Measurements from ENCODE around the gene CELA1.
"Not testable (repeated sequence)": the region's sequence is repeated elsewhere in the genome, so short reads cannot be mapped to it uniquely, and the experiment has no call there.

Gene CELA1

DNA sequence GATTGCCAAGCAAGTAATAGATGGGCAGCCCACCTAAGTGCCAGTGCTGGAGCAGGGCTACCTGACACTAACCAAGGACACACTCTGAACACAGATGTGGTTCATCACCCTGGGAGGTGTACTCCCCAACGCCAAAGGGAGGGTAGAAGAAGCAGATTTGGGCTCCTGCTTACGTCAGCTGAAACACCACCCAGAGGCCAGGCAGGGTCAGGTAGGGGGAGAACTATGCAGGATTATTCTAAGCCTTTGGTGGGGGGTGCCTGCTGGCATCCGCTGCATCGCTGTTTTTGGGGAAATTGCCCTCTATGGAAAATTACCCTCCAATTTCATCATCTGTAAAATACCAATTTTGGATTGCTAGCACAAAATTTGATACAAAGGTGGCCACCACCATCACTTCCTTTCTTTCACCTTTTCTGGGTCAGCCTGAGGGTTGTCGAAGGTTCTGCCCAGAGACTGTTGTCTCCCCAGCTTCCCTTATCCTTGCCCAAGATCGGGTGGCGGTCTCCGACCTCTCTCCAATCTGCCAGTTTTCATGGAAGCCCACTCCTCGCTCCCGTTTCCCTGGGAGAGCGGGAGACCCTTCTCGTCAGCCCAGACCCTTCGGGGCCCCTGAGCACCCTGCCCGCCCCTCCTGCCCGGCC, 23.0 kb downstream of the CELA1 start:
- peaks cover 43% of the 10 kb centered on the region for H3K36me3 Mint-ChIP-seq (ENCODE audit: low read depth)

DNA sequence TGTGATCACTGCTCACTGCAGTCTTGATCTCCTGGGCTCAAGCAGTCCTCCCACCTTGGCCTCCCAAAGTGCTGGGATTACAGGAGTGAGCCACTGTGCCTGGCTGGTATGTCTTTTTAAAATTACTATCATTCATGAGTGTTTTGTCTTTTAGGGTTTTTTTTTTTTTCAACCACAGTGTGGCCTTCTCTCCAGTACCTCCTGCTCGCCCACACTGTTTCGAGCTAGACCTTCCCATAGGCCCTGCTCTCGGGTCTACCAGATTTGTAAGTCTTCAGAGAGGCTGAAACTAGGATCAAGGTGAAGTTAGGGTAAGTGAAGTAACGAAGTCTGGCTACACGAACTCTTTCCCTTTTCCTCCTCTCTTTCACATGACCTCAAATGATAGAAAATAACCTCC, 24.0 kb downstream of the CELA1 start:
- Mint-ChIP-seq H3K4me1 (ENCODE audit: low read depth) (peaks cover 85% of the 10 kb centered on the region), H3K9me3 (no peaks in the 10 kb centered on the region), H3K4me3 (peak overlapping the region; percentile 83), H3K27ac (peak overlapping the region; percentile 93), H3K36me3 (ENCODE audit: low read depth) (peaks cover 53% of the 10 kb centered on the region), H3K27me3 (no peaks in the 10 kb centered on the region)
- intact Hi-C loops (cut with micrococcal nuclease): no loop called here

More for the DNA sequence above, 23.0 kb downstream of the CELA1 start:
- H3K4me1 Mint-ChIP-seq (ENCODE audit: low read depth): peaks cover 88% of the 10 kb centered on the region
- no peaks in the 10 kb centered on the region for H3K9me3 Mint-ChIP-seq
- intact Hi-C loops (cut with micrococcal nuclease): no loop called here
- H3K27ac Mint-ChIP-seq: peak overlapping the region; percentile 93
- no peaks in the 10 kb centered on the region for H3K27me3 Mint-ChIP-seq
- peak overlapping the region; percentile 83 for H3K4me3 Mint-ChIP-seq

DNA sequence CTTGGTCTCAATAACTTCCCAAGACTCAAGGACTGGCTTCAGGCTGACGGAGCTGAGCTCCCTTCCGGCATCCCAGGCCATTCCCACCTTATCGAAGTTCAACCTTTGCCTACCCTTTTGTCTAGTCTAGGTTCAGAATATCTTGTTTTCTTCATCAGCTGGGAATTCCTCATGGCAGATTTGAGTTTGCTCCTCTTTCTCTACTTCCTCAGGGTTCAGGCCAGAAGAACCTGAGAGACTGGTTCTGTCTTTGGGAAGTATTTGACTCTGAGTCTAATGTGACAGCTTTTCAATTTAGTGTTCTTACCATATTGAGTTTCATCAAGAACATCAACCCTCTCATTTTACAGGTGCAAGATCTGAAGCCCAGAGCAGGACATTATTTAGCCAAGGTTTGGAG, 24.6 kb downstream of the CELA1 start:
- H3K36me3 Mint-ChIP-seq (ENCODE audit: low read depth): peaks cover 59% of the 10 kb centered on the region

DNA sequence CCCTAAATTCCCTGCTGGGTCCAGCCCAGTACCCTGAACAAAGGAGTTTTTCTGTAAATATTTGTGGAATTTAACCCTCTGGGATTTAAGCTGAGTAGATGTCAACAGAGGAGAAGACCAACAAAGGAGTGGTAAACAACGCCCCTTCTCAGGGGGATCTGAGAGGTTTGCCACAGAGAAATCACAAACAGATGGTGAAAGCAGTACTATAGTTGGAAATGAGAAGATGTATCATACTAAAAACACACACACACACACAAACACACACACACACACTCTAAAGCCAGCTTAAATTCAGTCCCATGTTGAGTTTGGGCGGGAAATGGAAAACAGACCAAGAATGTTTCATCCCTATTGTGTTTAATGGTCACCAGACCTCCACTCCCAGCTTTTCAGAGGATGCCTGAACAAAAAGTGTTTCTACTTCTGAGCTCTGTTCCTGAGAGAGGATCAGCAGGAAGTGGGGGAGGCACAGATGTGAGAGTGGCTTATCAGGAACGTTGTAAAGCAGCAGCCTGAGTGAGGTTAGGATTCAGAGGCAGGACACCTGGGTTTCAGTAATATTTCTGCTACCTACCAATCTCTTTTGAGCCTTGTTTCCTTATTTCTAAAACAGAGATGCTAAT, 25.7 kb downstream of the CELA1 start:
- Mint-ChIP-seq H3K27ac (peak overlapping the region; percentile 64), H3K9me3 (no peaks in the 10 kb centered on the region), H3K4me3 (peak overlapping the region; percentile 23), H3K36me3 (ENCODE audit: low read depth) (peaks cover 69% of the 10 kb centered on the region), H3K27me3 (no peaks in the 10 kb centered on the region), H3K4me1 (ENCODE audit: low read depth) (peaks cover 81% of the 10 kb centered on the region)
- intact Hi-C loops (cut with micrococcal nuclease): no loop called here

More for the DNA sequence above, 24.6 kb downstream of the CELA1 start:
- Mint-ChIP-seq H3K9me3 (no peaks in the 10 kb centered on the region), H3K27ac (peak overlapping the region; percentile 93), H3K4me1 (ENCODE audit: low read depth) (peaks cover 81% of the 10 kb centered on the region), H3K4me3 (peak overlapping the region; percentile 60), H3K27me3 (no peaks in the 10 kb centered on the region)
- intact Hi-C loops (cut with micrococcal nuclease): no loop called here

DNA sequence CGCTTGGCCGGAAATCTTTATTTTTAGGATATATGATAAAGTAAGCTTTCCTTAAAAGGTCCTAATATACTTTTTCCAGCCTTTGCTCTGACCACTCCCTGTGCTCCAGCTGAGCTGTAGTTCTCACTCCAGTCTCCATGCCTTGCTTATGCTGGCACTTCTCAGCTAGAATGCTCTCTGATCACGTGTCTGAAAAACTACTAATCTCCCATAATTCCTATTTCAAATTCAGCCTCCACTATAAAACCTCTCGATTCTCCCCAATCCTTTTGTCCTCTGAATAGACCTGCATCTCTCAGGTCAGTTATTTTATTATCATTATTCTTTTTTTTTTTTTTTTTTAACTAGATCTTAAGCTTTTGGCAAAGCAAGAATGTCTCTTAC, 26.2 kb downstream of the CELA1 start:
- Mint-ChIP-seq H3K27me3 (no peaks in the 10 kb centered on the region), H3K27ac (peak overlapping the region; percentile 64), H3K9me3 (no peaks in the 10 kb centered on the region), H3K36me3 (ENCODE audit: low read depth) (peaks cover 74% of the 10 kb centered on the region), H3K4me3 (no peak overlapping the region), H3K4me1 (ENCODE audit: low read depth) (peaks cover 77% of the 10 kb centered on the region)
- intact Hi-C loops (cut with micrococcal nuclease): no loop called here

DNA sequence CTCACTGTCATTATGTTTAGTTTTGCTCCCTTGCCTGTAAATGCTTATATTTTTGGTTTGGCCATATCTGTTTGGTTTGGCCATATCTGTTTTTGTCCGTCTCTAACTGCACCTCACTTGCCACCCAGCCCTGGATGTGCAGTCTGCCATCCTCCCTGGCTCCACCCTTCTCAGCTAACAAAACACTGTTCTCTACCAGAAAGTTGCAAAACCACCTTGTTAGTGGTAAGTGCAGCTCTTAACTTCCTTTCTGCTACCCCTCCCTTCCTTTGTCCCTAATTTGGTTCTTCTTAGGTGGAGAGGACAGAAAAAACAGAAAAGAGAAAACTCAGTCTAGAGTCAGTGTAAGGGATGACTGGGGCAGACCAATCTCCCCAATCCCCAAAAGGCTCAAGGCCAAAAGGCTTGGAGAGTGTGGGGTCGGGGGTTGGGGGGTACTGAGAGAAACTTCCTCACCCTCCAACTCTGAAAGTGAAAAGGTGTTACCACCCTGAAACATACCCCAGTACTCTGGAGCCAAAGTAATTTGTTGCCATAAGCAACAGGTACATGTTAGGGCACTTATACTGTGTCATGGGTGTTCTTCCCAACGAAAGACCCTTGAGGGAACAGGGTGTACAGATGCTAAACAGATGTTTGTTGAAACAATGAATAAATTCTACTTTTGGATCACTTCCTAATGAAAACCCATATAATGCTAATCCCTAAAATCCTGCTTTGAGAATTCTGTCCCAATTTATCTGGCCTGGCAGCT, 27.5 kb downstream of the CELA1 start:
- H3K27me3 Mint-ChIP-seq: no peaks in the 10 kb centered on the region
- H3K9me3 Mint-ChIP-seq: no peaks in the 10 kb centered on the region
- H3K27ac Mint-ChIP-seq: peak overlapping the region; percentile 10
- no peak overlapping the region for H3K4me3 Mint-ChIP-seq
- peaks cover 64% of the 10 kb centered on the region for H3K4me1 Mint-ChIP-seq (ENCODE audit: low read depth)
- intact Hi-C loops (cut with micrococcal nuclease): no loop called here
- peaks cover 87% of the 10 kb centered on the region for H3K36me3 Mint-ChIP-seq (ENCODE audit: low read depth)

DNA sequence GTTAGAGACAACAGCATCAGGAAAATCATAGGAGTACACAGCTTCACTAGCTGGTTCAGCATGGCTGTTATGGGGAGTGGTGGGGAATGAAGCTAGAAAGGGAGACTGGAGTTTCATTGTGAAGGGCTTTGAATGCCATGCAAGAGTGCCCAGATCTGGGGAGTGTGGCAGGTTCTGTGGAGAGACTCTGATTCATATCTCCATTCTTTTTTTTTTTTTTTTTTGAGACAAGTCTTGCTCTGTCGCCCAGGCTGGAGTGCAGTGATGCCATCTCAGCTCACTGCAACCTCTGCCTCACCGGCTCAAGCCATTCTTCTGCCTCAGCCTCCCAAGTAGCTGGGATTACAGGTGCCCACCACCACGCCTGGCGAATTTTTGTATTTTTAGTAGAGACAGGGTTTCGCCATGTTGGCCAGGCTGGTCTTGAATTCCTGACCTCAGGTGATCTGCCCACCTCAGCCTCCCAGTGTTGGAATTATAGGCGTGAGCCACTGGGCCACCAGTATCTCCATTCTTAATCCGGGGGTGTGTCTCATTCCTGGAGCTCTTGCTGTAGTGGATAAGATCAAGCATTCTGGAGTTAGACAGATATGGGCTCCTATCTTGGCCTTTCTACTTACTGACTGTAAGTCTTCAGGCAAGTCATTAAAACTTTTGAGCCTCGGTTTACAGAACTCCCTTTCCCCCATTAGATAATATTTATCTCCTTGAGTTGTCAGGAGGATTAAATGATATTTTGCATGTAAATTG, 28.2 kb downstream of the CELA1 start:
- peaks cover 88% of the 10 kb centered on the region for H3K36me3 Mint-ChIP-seq (ENCODE audit: low read depth)
- H3K4me1 Mint-ChIP-seq (ENCODE audit: low read depth): peaks cover 57% of the 10 kb centered on the region
- H3K27ac Mint-ChIP-seq: peak overlapping the region; percentile 10
- intact Hi-C loops (cut with micrococcal nuclease); H3K27me3 Mint-ChIP-seq; H3K9me3 Mint-ChIP-seq; H3K4me3 Mint-ChIP-seq: not testable (repeated sequence)

DNA sequence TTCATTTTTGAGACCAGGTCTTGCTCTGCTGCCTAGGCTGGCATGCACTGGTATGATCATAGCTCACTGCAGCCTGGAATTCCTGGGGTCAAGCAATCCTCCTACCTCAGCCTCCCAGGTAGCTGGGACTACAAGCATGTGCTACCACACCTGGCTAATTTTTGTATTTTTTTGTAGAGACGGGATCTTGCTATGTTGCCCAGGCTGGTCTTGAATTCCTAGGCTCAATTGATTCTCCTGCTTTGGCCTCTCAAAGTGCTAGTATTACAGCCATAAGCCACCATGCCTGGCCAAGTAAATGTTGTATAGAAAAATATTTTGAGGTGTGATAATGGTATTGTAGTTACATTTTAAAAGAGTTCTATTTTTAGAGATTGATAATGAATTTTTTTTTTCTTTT, 35.1 kb downstream of the CELA1 start:
- no peak overlapping the region for H3K27ac Mint-ChIP-seq

DNA sequence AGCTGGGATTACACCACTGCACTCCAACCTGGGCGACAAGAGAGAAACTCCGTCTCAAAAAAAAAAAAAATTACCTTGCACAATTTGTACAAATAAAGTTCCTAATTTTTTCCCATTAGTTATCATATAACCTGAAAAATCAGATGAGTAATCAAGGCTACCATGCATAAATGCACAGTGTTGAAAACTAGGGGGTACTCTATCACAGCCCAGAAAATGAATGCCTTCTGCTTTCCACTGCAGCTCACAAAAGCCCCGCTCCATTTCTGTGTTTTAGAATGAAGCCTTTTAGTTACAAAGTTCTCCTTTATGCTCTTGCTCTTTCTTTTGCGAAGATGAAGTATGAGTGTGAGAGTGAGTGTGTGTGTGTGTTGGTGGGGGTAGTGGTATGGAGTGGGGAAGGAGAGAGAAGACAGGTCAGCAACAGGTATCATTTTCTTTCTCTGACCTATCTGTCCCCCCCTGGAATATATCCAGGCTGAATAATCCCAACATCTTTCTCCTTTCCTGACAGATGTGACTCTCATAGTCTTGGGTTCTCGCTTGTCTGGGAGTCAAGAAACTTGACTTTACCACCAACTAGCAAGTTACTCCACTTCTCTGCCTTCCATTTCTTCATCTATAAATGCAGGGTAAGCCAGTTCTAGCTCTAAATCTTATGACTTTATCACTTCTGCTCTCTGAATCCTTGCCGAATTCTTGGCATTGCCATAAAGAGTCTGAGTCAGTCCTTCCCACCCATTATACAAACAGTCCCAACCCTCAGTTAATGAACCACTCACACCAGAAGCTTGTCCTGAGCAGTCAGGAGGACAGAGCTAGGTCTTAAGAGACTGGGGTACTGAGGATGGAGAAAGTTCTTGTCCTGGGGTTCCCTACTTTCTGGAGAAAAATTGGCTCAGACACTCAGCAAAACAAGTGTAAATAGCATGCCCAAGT, 38.6 kb downstream of the CELA1 start:
- peaks cover 29% of the 10 kb centered on the region for H3K4me1 Mint-ChIP-seq (ENCODE audit: low read depth)
- H3K9me3 Mint-ChIP-seq: no peaks in the 10 kb centered on the region
- no peak overlapping the region for H3K4me3 Mint-ChIP-seq
- H3K36me3 Mint-ChIP-seq (ENCODE audit: low read depth): peaks cover 88% of the 10 kb centered on the region
- peak overlapping the region; percentile 69 for H3K27ac Mint-ChIP-seq
- no peaks in the 10 kb centered on the region for H3K27me3 Mint-ChIP-seq
- intact Hi-C loops (cut with micrococcal nuclease): loop anchor here (5.0 kb wide), 1 partner anchor 34 kb away; no protein-coding TSS in a partner anchor

More for the DNA sequence above, 35.1 kb downstream of the CELA1 start:
- peaks cover 30% of the 10 kb centered on the region for H3K4me1 Mint-ChIP-seq (ENCODE audit: low read depth)
- intact Hi-C loops (cut with micrococcal nuclease): no loop called here
- H3K9me3 Mint-ChIP-seq: no peaks in the 10 kb centered on the region
- H3K4me3 Mint-ChIP-seq: no peak overlapping the region
- peaks cover 96% of the 10 kb centered on the region for H3K36me3 Mint-ChIP-seq (ENCODE audit: low read depth)
- H3K27me3 Mint-ChIP-seq: no peaks in the 10 kb centered on the region

DNA sequence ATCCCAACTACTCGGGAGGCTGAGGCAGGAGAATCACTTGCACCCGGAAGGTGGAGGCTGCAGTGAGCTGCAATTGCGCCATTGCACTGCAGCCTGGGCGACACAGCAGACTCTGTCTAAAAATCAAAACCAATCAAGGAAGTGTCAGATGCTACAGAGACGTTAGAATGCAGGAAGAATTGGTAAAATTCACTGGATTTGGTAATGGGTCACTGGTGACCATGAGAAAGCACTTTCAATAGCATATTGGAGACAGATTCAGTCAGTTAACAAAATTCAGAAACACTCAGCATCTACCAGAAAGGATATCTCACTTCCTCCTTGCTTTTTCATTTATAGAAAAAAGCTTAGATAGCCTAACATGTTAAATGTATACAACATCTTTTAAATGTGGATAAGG, 40.0 kb downstream of the CELA1 start:
- Mint-ChIP-seq H3K9me3 (no peaks in the 10 kb centered on the region), H3K4me1 (ENCODE audit: low read depth) (peaks cover 29% of the 10 kb centered on the region), H3K27me3 (no peaks in the 10 kb centered on the region), H3K27ac (peak overlapping the region; percentile 73), H3K4me3 (no peak overlapping the region), H3K36me3 (ENCODE audit: low read depth) (peaks cover 88% of the 10 kb centered on the region)
- intact Hi-C loops (cut with micrococcal nuclease): loop anchor here (5.0 kb wide), 1 partner anchor 36 kb away; no protein-coding TSS in a partner anchor

DNA sequence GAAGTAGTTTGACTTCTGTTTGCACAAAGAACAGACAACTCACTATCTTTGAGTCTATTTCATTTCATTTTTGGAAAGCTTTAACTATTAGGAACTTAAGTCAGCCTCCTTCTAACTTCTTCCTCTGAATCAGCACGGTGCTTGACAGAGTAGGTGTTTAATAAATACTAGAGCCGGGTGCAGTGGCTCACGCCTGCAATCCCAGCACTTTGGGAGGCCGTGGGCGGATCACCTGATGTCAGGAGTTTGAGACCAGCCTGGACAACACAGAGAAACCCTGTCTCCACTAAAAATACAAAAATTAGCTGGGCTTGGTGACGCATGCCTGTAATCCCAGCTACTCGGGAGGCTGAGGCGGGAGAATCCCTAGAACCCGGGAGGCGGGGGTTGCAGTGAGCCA, 45.7 kb downstream of the CELA1 start:
- H3K4me1 Mint-ChIP-seq (ENCODE audit: low read depth); H3K27ac Mint-ChIP-seq; H3K9me3 Mint-ChIP-seq; intact Hi-C loops (cut with micrococcal nuclease); H3K27me3 Mint-ChIP-seq; H3K4me3 Mint-ChIP-seq: not testable (repeated sequence)
- peaks cover 92% of the 10 kb centered on the region for H3K36me3 Mint-ChIP-seq (ENCODE audit: low read depth)

DNA sequence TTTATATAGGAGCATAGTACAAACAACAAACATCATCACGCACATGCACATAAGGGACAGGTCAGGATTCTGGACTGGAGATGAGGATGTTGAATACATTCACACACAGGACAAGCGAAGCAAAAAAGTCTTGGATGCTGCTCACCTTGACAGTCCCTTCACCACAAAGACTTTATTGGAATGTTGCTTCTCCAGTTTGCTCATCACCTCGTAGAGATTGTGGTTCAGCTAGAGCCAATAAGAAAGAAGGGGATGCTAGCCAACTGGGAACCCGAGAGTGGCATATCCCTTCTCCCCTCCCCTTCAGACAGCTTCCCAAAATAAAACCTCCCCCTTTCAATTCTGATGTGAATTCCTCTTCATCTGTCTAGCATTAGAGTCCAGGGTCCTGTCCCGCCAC, 50.8 kb downstream of the CELA1 start:
- H3K27ac Mint-ChIP-seq: no peak overlapping the region
- no peaks in the 10 kb centered on the region for H3K27me3 Mint-ChIP-seq
- H3K9me3 Mint-ChIP-seq: no peaks in the 10 kb centered on the region
- H3K36me3 Mint-ChIP-seq (ENCODE audit: low read depth): peaks cover 88% of the 10 kb centered on the region
- intact Hi-C loops (cut with micrococcal nuclease): no loop called here
- no peak overlapping the region for H3K4me3 Mint-ChIP-seq
- H3K4me1 Mint-ChIP-seq (ENCODE audit: low read depth): peaks cover 9% of the 10 kb centered on the region

DNA sequence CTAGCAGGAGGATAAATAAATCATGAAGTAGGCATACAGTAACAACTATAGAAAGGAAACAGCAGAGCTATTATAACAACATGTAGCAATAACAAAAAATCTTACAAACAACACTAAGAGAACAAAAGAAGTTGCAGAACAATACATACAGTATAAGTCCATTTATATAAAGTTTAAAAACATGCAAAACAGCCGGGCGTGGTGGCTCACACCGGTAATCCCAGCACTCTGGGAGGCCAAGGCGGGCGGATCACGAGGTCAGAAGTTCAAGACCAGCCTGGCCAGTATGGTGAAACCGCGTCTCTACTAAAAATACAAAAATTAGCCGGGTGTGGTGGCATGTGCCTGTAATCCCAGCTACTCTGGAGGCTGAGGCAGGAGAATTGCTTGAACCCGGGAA, 52.4 kb downstream of the CELA1 start:
- H3K4me1 Mint-ChIP-seq (ENCODE audit: low read depth); H3K9me3 Mint-ChIP-seq; H3K4me3 Mint-ChIP-seq; H3K27me3 Mint-ChIP-seq; H3K27ac Mint-ChIP-seq: not testable (repeated sequence)
- intact Hi-C loops (cut with micrococcal nuclease): loop anchor here (5.0 kb wide), 1 partner anchor 33 kb away; no protein-coding TSS in a partner anchor
- peaks cover 88% of the 10 kb centered on the region for H3K36me3 Mint-ChIP-seq (ENCODE audit: low read depth)

All from dendritic cell treated with granulocyte-macrophage colony-stimulating factor and Interleukin-4, amounts not matched to agents 40 ng/mL and 50 ng/mL, for 4 days (primary cell).